Neural progenitor cell (in vitro differentiated cells): ENCODE data around the gene PHF13. TPM values are rescaled to one million over a fixed set of nuclear protein-coding genes. Genes with fewer than 3 reads are reported as not detected.

Experiments
- DNase-seq: peaks from one replicate; pipeline ENCODE4 v3.0.0-alpha.2; 2016; ENCODE audit warnings: low spot score
- H2AFZ ChIP-seq: fragments of 200-600 bp; sonication (generic); replicated peaks from 2 replicates; pipeline ENCODE4 v1.6.1; 2016; ENCODE audit warnings: antibody characterized with exemption
- H3F3A ChIP-seq: fragments of 200-600 bp; sonication (generic); 2 replicates; pipeline ENCODE4 v1.6.1; 2016; ENCODE audit warnings: antibody characterized with exemption, low read depth
- H3K27ac ChIP-seq: fragments of 200-600 bp; sonication (generic); 2 replicates; pipeline ENCODE4 v1.5.1; 2016; ENCODE audit warnings: mild to moderate bottlenecking
- H3K27me3 ChIP-seq: fragments of 200-600 bp; sonication (generic); 2 replicates; pipeline ENCODE4 v1.6.1; 2016; ENCODE audit warnings: mild to moderate bottlenecking, moderate library complexity
- H3K36me3 ChIP-seq: fragments of 200-600 bp; sonication (generic); 2 replicates; pipeline ENCODE4 v1.5.1; 2016
- H3K4me1 ChIP-seq: fragments of 200-600 bp; sonication (generic); 2 replicates; pipeline ENCODE4 v1.6.1; 2016; ENCODE audit warnings: mixed run types
- H3K4me2 ChIP-seq: fragments of 200-600 bp; sonication (generic); 2 replicates; pipeline ENCODE4 v1.6.1; 2016
- H3K4me3 ChIP-seq: fragments of 200-600 bp; sonication (generic); 2 replicates; pipeline ENCODE4 v1.5.1; 2016
- H3K79me2 ChIP-seq: fragments of 200-600 bp; sonication (generic); 2 replicates; pipeline ENCODE4 v1.6.1; 2016; ENCODE audit warnings: low read depth
- H3K9ac ChIP-seq: fragments of 200-600 bp; sonication (generic); 2 replicates; pipeline ENCODE4 v1.6.1; 2016
- H3K9me3 ChIP-seq: fragments of 200-600 bp; sonication (generic); 2 replicates; pipeline ENCODE4 v1.5.1; 2016; ENCODE audit warnings: low read depth
- H4K20me1 ChIP-seq: fragments of 200-600 bp; sonication (generic); 2 replicates; pipeline ENCODE4 v1.6.1; 2016; ENCODE audit warnings: low read depth
- H3K27ac Mint-ChIP-seq: 3 replicates; pipeline ENCODE4 v1.8.0; 2021; ENCODE audit warnings: mixed read lengths
- H3K27me3 Mint-ChIP-seq: 2 replicates; pipeline ENCODE4 v1.8.0; 2022; ENCODE audit warnings: low read depth, mild to moderate bottlenecking, inconsistent platforms, moderate library complexity, mixed read lengths; ENCODE audit not compliant: insufficient read depth
- H3K36me3 Mint-ChIP-seq: 3 replicates; pipeline ENCODE4 v1.8.0; 2021; ENCODE audit warnings: mixed read lengths
- H3K4me1 Mint-ChIP-seq: 3 replicates; pipeline ENCODE4 v1.8.0; 2021; ENCODE audit warnings: mixed read lengths
- H3K4me3 Mint-ChIP-seq: 3 replicates; pipeline ENCODE4 v1.8.0; 2021; ENCODE audit warnings: mild to moderate bottlenecking, moderate library complexity, mixed read lengths
- H3K9me3 Mint-ChIP-seq: 3 replicates; pipeline ENCODE4 v1.8.0; 2020; ENCODE audit warnings: mixed read lengths
- EZH2 ChIP-seq: fragments of 200-600 bp; sonication (generic); IDR thresholded peaks from 2 replicates; pipeline ENCODE4 v1.6.1; 2017; ENCODE audit warnings: antibody characterized with exemption, mild to moderate bottlenecking, moderate library complexity
- EZH2phosphoT487 ChIP-seq: fragments of 200-600 bp; sonication (generic); IDR thresholded peaks from 2 replicates; pipeline ENCODE4 v1.6.1; 2017; ENCODE audit warnings: antibody characterized with exemption
- total RNA-seq: library from RNA; depleted of rRNA; stranded (reverse); fragments of >200 nt; gene quantifications from 2 replicates; pipeline ENCODE4 v1.2.3, GENCODE V29; 2015; ENCODE audit warnings: low replicate concordance
- TF ChIP-seq, protein P1 (sequence below): fragments of 200-600 bp; sonication (generic); IDR thresholded peaks from 2 replicates; pipeline ENCODE4 v1.5.1; 2017; ENCODE audit warnings: antibody characterized with exemption, mild to moderate bottlenecking

The PHF13 gene
- total RNA-seq, 1 donor from 2014 or later = 32.0 TPM

DNA sequence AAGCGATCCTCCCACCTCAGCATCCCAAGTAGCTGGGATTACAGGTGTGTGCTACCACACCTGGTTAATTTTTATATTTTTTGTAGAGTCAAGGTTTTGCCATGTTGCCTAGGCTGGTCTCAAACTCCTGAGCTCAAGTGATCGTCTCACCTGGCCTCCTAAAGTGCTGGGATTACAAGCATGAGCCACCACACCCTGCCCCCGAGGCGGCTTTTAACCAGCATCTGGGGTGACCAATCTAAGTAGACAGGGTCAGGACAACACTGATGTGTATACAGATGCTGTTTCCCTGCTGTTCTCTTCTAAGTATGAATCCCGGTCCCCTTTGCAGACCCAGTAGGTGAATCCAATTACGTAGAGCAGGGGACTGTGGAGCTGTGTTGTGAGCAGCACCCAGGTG is 35.0 kb downstream of the PHF13 start:
- no peak overlapping the region for H3K27ac Mint-ChIP-seq
- no peak overlapping the region for H3K27ac ChIP-seq
- H3K4me1 Mint-ChIP-seq = peaks cover 6% of the 10 kb centered on the region
- no peaks in the 10 kb centered on the region for H3K27me3 ChIP-seq
- no peak for DNase-seq
- H3F3A ChIP-seq = peaks cover 4% of the 10 kb centered on the region
- TF ChIP-seq EZH2phosphoT487 (no peak), EZH2 (no peak)
- TF ChIP-seq, protein P1, sequence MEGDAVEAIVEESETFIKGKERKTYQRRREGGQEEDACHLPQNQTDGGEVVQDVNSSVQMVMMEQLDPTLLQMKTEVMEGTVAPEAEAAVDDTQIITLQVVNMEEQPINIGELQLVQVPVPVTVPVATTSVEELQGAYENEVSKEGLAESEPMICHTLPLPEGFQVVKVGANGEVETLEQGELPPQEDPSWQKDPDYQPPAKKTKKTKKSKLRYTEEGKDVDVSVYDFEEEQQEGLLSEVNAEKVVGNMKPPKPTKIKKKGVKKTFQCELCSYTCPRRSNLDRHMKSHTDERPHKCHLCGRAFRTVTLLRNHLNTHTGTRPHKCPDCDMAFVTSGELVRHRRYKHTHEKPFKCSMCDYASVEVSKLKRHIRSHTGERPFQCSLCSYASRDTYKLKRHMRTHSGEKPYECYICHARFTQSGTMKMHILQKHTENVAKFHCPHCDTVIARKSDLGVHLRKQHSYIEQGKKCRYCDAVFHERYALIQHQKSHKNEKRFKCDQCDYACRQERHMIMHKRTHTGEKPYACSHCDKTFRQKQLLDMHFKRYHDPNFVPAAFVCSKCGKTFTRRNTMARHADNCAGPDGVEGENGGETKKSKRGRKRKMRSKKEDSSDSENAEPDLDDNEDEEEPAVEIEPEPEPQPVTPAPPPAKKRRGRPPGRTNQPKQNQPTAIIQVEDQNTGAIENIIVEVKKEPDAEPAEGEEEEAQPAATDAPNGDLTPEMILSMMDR = no peak
- no peaks in the 10 kb centered on the region for H3K36me3 ChIP-seq
- H3K27me3 Mint-ChIP-seq = peaks cover 5% of the 10 kb centered on the region
- no peak overlapping the region for H3K4me3 Mint-ChIP-seq
- H3K79me2 ChIP-seq = no peaks in the 10 kb centered on the region
- no peak overlapping the region for H2AFZ ChIP-seq
- peaks cover 6% of the 10 kb centered on the region for H3K36me3 Mint-ChIP-seq
- H3K9me3 ChIP-seq = no peaks in the 10 kb centered on the region
- no peaks in the 10 kb centered on the region for H3K4me1 ChIP-seq
- H3K4me3 ChIP-seq = no peak overlapping the region
- no peaks in the 10 kb centered on the region for H3K9me3 Mint-ChIP-seq
- H4K20me1 ChIP-seq = no peaks in the 10 kb centered on the region
- no peak overlapping the region for H3K9ac ChIP-seq
- no peak overlapping the region for H3K4me2 ChIP-seq

GRCh38 chr1:6651909-6652308 is 38.4 kb downstream of the PHF13 start:
- peaks cover 6% of the 10 kb centered on the region for H3K36me3 Mint-ChIP-seq
- H3K27ac Mint-ChIP-seq = no peak overlapping the region
- Histone ChIP-seq H4K20me1 (no peaks in the 10 kb centered on the region), H3K4me1 (no peaks in the 10 kb centered on the region), H2AFZ (no peak overlapping the region), H3K27ac (no peak overlapping the region), H3K4me2 (no peak overlapping the region), H3K9me3 (no peaks in the 10 kb centered on the region), H3K9ac (no peak overlapping the region), H3K79me2 (peaks cover 7% of the 10 kb centered on the region), H3K4me3 (no peak overlapping the region), H3K27me3 (no peaks in the 10 kb centered on the region), H3K36me3 (no peaks in the 10 kb centered on the region), H3F3A (peaks cover 4% of the 10 kb centered on the region)
- DNase-seq = no peak
- H3K9me3 Mint-ChIP-seq = no peaks in the 10 kb centered on the region
- peaks cover 5% of the 10 kb centered on the region for H3K27me3 Mint-ChIP-seq
- no peak overlapping the region for H3K4me3 Mint-ChIP-seq
- peaks cover 18% of the 10 kb centered on the region for H3K4me1 Mint-ChIP-seq
- TF ChIP-seq EZH2 = no peak
- TF ChIP-seq EZH2phosphoT487 = no peak
- TF ChIP-seq, protein P1 = no peak

DNA sequence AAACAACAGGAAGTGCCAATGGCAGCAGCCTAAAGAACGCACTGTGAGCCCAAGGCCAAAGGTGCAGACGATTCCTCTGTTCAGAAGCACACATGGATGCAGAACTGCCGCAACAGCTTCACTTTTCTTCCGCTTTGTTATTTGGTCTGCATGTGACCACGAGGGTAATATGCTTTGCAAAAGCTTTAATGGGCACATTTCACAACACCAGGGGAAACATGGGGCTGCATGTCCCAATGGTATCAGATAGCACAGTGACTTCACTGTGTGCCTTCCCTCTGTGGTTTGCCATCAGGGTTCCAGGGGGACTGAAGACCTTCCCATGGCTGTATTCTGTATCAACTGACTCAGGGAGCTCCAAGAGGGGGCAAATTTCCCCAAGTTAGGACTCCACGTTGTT is 39.5 kb downstream of the PHF13 start:
- no peak overlapping the region for H3K9ac ChIP-seq
- H3K36me3 Mint-ChIP-seq = peaks cover 7% of the 10 kb centered on the region
- H3K27ac Mint-ChIP-seq = peak overlapping the region; percentile 68

GRCh38 chr1:6653436-6654290 is 40.1 kb downstream of the PHF13 start:
- Histone ChIP-seq H3K9me3 (no peaks in the 10 kb centered on the region), H3K36me3 (no peaks in the 10 kb centered on the region)

More for the DNA sequence above, 39.5 kb downstream of the PHF13 start:
- Histone ChIP-seq H3K79me2 (peaks cover 7% of the 10 kb centered on the region), H4K20me1 (peaks cover 2% of the 10 kb centered on the region), H3K4me2 (no peak overlapping the region), H3F3A (no peaks in the 10 kb centered on the region), H3K27ac (no peak overlapping the region), H3K36me3 (no peaks in the 10 kb centered on the region), H3K4me3 (no peak overlapping the region), H3K9me3 (no peaks in the 10 kb centered on the region), H2AFZ (no peak overlapping the region), H3K4me1 (no peaks in the 10 kb centered on the region), H3K27me3 (no peaks in the 10 kb centered on the region)
- TF ChIP-seq EZH2 (no peak), EZH2phosphoT487 (no peak)
- Mint-ChIP-seq H3K9me3 (no peaks in the 10 kb centered on the region), H3K4me1 (peaks cover 22% of the 10 kb centered on the region), H3K27me3 (peaks cover 7% of the 10 kb centered on the region), H3K4me3 (no peak overlapping the region)
- no peak for DNase-seq

More at GRCh38 chr1:6653436-6654290, 40.1 kb downstream of the PHF13 start:
- H3K27me3 Mint-ChIP-seq = peaks cover 7% of the 10 kb centered on the region
- H3K27ac Mint-ChIP-seq = peak overlapping the region; percentile 29
- H3K9ac ChIP-seq = no peak overlapping the region
- DNase-seq = no peak
- TF ChIP-seq EZH2phosphoT487 = no peak
- TF ChIP-seq EZH2 = no peak
- TF ChIP-seq, protein P1 = no peak
- H3K79me2 ChIP-seq = peaks cover 7% of the 10 kb centered on the region
- H3K36me3 Mint-ChIP-seq = peaks cover 8% of the 10 kb centered on the region
- H4K20me1 ChIP-seq = peaks cover 4% of the 10 kb centered on the region
- H3K27ac ChIP-seq = no peak overlapping the region
- peak overlapping the region; percentile 30 for H3K4me3 Mint-ChIP-seq
- H3K4me3 ChIP-seq = no peak overlapping the region
- no peaks in the 10 kb centered on the region for H3K9me3 Mint-ChIP-seq
- H2AFZ ChIP-seq = no peak overlapping the region
- no peak overlapping the region for H3K4me2 ChIP-seq
- H3K4me1 ChIP-seq = no peaks in the 10 kb centered on the region
- no peaks in the 10 kb centered on the region for H3F3A ChIP-seq
- peaks cover 22% of the 10 kb centered on the region for H3K4me1 Mint-ChIP-seq
- H3K27me3 ChIP-seq = no peaks in the 10 kb centered on the region
